ENCODE results near the gene MACF1. TPM values are rescaled to one million over a fixed set of nuclear protein-coding genes. Genes with fewer than 3 reads are reported as not detected.

MACF1 gene
- total RNA-seq, 2 donors from 2014 or later: 107 to 148 TPM

DNA sequence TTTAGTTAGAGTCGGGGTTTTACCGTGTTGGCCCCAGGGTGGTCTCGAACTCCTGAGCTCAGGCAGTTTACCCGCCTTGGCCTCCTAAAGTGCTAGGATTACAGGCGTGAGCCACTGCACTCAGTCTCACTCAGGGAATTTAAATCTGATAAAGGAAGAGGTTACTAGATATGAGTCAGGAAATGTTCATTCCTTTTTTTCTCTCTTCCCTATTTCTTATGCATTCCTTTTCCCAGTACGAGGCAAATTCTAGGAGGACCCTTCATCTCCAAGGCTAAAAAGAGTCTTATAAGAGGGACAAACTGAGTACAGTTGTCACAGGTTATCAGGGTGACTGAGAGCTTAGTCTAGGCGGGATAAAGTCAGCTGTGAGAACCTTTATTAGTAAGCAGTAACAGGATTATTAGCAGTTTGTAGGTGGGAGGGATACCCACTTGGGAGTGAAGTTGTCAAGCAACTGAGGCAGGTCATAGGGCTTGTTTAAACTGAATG is 9.1 kb downstream of the MACF1 start:
- no peak overlapping the region for H3K4me3 ChIP-seq
- H3K9ac ChIP-seq (ENCODE audit: low read depth in 2 of 2, low read length in 2 of 2): no peak overlapping the region
- no peaks in the 10 kb centered on the region for H3K9me3 ChIP-seq
- DNase-seq: no peak
- H3K36me3 ChIP-seq: no peaks in the 10 kb centered on the region
- H3K27ac ChIP-seq: no peak overlapping the region
- H3K4me1 ChIP-seq: peaks cover 11% of the 10 kb centered on the region
- intact Hi-C loops (cut with DNase I): no loop called here
- no peaks in the 10 kb centered on the region for H3K27me3 ChIP-seq
- TF ChIP-seq, protein P1, sequence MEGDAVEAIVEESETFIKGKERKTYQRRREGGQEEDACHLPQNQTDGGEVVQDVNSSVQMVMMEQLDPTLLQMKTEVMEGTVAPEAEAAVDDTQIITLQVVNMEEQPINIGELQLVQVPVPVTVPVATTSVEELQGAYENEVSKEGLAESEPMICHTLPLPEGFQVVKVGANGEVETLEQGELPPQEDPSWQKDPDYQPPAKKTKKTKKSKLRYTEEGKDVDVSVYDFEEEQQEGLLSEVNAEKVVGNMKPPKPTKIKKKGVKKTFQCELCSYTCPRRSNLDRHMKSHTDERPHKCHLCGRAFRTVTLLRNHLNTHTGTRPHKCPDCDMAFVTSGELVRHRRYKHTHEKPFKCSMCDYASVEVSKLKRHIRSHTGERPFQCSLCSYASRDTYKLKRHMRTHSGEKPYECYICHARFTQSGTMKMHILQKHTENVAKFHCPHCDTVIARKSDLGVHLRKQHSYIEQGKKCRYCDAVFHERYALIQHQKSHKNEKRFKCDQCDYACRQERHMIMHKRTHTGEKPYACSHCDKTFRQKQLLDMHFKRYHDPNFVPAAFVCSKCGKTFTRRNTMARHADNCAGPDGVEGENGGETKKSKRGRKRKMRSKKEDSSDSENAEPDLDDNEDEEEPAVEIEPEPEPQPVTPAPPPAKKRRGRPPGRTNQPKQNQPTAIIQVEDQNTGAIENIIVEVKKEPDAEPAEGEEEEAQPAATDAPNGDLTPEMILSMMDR (IDR thresholded peaks at IDR 0.05): no peak

DNA sequence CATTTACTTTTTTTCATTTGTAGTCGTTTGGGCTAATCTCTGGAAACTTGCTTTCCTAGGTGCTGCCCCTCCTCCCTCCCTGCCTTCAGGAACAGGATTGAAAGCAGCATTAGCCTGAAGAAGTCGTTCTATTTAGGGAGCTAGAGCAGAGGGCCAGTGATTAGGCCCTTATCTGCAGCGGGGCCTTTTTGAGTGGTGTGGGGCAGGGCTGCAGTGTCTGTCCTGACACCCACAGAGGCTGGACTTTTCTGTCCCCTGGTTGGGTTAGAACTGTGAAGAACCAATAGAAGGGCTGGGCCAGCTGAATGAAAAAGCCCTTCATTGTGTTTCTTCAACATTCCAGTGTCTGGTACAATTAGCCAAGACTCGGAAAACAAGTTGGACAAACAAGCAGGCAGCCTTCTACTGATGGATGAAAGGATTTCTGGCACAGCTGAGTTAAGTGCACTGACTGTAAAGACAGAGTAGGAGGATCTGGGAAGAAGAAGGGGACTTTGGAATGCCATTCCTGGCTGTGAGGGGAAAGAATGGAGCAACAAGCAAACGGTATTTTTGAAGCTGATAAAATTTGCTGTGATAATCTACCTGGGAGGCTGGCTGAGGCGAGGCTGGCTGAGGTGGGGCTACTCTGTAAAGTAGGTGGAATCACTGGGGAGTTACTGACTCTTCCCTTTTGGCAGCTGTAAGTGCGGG is 9.7 kb downstream of the MACF1 start:
- TF ChIP-seq, protein P1 (IDR thresholded peaks at IDR 0.05): no peak
- Histone ChIP-seq H3K36me3 (no peaks in the 10 kb centered on the region), H3K27ac (no peak overlapping the region), H3K9ac (ENCODE audit: low read depth in 2 of 2, low read length in 2 of 2) (no peak overlapping the region), H3K9me3 (no peaks in the 10 kb centered on the region), H3K27me3 (no peaks in the 10 kb centered on the region), H3K4me1 (peaks cover 11% of the 10 kb centered on the region), H3K4me3 (no peak overlapping the region)
- DNase-seq: no peak
- intact Hi-C loops (cut with DNase I): no loop called here

DNA sequence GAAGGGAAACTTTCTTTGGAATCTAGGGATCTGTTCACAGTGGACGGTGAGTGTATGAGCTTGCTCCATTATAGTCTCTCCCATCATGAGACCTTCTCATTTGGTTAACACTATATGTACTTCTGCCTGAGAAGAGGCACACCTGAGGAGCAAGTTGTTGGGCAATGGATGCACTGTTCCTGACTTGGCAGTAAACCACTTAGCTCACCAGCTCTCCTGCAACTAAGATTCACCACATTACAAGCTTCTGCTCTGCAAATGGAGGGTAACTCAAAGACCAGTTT is 10.2 kb downstream of the MACF1 start:
- no peaks in the 10 kb centered on the region for H3K9me3 ChIP-seq
- peak overlapping the region; percentile 16 for H3K27ac ChIP-seq
- DNase-seq: no peak
- intact Hi-C loops (cut with DNase I): no loop called here
- H3K27me3 ChIP-seq: no peaks in the 10 kb centered on the region
- no peak overlapping the region for H3K9ac ChIP-seq (ENCODE audit: low read depth in 2 of 2, low read length in 2 of 2)
- peaks cover 11% of the 10 kb centered on the region for H3K4me1 ChIP-seq
- TF ChIP-seq, protein P1 (IDR thresholded peaks at IDR 0.05): no peak
- H3K36me3 ChIP-seq: no peaks in the 10 kb centered on the region
- H3K4me3 ChIP-seq: no peak overlapping the region

DNA sequence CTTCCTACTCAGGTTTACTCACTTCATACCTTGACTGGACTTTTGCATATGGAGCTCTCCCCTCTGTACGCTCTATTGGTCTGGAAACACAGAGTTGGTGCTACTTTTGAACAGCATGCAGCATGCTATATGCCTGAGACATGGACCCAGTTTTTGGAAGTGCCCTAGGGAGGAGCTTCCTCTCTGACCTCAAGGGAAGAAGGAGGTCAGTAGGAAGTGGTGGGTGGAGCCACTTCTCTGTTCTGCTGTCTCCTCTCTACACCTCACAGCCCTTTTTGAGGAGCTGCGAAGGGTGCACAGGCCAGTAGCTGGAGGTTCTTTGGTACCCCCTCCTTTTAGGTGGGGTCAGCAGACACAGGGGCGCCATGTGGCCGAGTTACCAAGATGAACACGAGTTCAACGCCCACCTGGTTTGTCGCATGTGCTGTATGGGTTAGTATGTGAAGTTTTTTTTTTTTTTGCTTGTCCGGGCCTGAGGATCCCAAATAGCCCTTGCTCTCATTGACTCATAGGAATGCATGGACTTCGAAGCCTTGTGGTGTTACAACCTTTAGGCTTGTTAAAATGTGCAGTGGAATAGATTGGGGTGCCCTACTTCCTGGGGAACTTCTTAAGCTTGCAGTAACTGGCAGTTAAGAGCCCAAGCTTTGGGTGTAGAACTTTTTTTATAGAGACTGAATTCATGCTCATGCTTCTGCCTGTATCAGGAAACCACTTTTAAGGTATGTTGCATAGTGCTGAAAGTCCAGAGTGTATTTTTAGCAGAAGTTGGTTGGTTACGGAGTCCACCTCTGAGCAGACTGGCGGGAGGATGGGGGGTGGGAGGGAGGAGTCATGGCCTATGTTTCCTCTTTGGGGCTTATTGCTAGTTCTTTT is 10.7 kb downstream of the MACF1 start:
- Histone ChIP-seq H3K9ac (ENCODE audit: low read depth in 2 of 2, low read length in 2 of 2) (peak overlapping the region; percentile 35 to 49), H3K27ac (peak overlapping the region; percentile 16), H3K4me3 (peak overlapping the region; percentile 5), H3K9me3 (no peaks in the 10 kb centered on the region), H3K36me3 (no peaks in the 10 kb centered on the region), H3K27me3 (no peaks in the 10 kb centered on the region), H3K4me1 (peaks cover 11% of the 10 kb centered on the region)
- intact Hi-C loops (cut with DNase I): no loop called here
- DNase-seq: peak; percentile 41
- TF ChIP-seq, protein P1 (IDR thresholded peaks at IDR 0.05): no peak

DNA sequence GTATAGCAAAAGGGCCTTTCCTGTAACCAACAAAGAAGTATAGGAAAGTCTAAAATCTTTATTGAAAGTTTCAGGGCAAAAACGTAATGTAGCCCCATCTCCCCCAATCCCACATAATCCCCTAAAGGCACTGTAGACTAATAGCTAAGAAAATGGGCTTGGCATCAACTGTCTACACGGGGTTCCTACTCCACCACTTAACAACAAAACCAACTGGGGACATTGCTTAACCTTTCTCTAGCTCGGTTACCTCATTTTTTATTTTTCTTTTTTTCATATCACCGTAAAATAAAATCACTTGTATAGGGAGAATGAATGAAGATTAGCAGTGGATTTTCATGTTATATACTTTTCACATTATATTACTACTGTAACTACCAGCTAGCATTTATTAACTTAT is 12.3 kb downstream of the MACF1 start:
- no peaks in the 10 kb centered on the region for H3K9me3 ChIP-seq
- no peak overlapping the region for H3K4me3 ChIP-seq
- intact Hi-C loops (cut with DNase I): no loop called here
- peaks cover 11% of the 10 kb centered on the region for H3K4me1 ChIP-seq
- DNase-seq: no peak
- no peaks in the 10 kb centered on the region for H3K27me3 ChIP-seq
- H3K9ac ChIP-seq (ENCODE audit: low read depth in 2 of 2, low read length in 2 of 2): no peak overlapping the region
- TF ChIP-seq, protein P1 (IDR thresholded peaks at IDR 0.05): no peak
- no peak overlapping the region for H3K27ac ChIP-seq
- H3K36me3 ChIP-seq: no peaks in the 10 kb centered on the region

Measured in colonic mucosa (tissue), 4 donors.